ENCODE results near the gene DCBLD2.
A peak's percentile ranks its signal among the peaks of the same experiment; 100 is the strongest.

The DCBLD2 gene

GRCh38 chr3:98901392-98902350, at the start of gene DCBLD2:
Gene DCBLD2 (minus strand): TSS chr3:98901695. CDS start chr3:98901326, 369 bp downstream.
- DNase-seq (ENCODE audit: low spot score): peak; percentile 89

DNA sequence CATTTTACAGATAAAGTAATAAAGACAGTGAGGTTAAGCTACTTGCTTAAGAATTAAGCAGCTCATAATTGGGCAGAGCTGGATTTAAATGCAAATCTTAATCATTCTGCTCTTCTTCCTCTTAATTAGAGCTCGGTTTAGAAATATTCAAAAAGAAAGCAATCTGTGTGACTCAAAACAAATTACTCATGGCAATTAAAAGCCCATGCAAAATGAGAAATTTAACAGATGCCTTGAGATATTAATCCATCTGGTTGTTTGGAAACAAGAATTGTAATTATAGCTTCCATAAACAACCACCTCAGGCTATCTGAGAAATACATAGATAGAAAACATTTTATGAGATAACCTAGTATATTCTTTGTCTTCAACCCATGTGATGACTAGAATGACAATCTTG, 44.2 kb upstream of the DCBLD2 start:
- DNase-seq (ENCODE audit: low spot score): no peak

DNA sequence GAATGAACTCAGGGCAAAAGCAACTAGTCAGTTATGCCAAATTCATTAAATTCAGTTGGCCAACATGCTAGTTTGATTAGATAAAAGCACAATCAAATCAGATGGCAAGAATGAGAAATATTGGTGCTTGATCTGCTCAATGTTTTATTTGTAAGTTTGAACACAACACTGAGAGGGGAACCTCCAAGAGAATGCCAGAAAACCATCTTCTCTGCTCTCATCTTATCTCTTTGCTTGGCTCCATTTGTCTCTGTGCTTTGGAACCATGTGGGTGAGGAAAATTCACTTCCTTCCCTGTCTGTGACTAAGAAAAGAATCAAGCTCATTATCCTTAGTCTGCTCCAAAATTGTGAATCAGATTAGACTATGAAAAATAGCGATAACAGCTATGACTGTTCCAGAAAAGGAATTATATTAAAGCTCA, 43.6 kb upstream of the DCBLD2 start:
- DNase-seq (ENCODE audit: low spot score): no peak

DNA sequence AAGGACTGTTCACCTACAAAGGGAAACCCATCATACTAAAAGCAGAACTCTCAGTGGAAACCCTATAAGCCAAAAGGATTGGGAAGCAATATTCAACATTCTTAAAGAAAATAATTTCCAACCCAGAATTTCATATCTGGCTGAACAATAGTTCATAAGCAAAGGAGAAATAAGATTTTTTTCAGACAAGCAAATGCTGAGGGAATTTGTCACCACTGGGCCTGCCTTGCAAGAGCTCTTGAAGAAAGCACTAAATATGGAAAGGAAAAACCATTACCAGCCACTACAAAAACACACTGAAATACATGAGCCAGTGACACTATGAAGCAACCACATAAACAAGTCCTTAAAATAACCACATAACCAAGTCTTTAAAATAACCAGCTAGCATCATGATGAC, 28.9 kb upstream of the DCBLD2 start:
- DNase-seq (ENCODE audit: low spot score): no peak

DNA sequence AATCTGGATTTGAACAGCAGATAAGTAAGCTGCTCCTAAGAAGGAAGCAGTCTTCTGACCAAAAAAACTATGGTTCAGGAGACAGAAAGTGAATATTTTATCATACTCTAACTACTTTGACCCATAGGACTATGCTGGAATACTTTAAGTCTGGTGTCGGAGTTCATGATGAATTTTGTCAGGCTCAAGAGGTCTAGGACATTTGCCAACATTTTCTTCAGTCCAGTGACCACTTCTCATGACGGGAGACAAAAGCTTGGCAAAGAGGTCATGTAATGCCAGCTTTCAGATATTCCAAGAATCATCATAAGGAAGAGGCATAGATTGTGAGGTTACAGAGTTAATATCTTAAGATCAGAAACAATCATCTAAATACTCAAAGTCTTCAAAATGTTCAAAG, 20.5 kb upstream of the DCBLD2 start:
- DNase-seq (ENCODE audit: low spot score): no peak

GRCh38 chr3:98920166-98920565, 18.7 kb upstream of the DCBLD2 start:
- no peak for DNase-seq (ENCODE audit: low spot score)

DNA sequence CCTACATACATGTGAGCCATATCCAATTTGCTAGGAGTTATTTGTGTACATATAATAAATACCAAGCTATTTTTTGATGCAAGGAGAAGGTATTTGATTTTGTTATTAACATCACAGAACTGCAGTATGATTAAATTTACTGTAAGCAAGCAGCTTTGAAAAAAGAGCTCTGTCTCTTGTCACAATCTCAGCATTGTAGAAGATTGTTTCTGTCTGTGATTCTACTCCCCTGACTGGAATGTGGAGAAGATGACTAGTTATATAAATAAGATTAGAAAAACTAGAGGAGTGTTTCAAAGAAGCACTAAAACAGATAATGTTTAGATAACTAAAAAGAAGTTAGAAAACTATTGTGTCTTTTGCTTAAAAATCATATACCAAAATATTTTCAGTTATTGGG, 17.1 kb upstream of the DCBLD2 start:
- no peak for DNase-seq (ENCODE audit: low spot score)

DNA sequence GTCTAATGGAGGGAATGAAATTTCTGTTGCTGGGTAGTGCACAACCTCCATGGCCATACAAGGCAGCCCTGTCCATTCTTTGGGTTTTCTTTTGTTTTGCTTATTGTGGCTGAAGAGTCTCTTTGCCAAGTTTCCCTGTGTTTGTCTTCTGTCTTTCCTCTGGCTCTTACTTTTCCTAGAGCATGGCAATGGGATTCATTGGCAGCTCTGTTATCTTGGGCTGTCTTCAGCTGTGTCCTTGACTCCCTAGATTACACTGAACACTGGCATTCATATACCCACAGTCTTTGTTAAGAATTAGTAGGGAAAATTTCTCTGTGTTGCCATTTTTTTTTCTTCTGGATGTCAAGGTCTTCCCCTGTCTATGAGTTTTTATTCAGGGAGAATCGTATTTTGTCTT, 16.1 kb upstream of the DCBLD2 start:
- DNase-seq (ENCODE audit: low spot score): no peak

DNA sequence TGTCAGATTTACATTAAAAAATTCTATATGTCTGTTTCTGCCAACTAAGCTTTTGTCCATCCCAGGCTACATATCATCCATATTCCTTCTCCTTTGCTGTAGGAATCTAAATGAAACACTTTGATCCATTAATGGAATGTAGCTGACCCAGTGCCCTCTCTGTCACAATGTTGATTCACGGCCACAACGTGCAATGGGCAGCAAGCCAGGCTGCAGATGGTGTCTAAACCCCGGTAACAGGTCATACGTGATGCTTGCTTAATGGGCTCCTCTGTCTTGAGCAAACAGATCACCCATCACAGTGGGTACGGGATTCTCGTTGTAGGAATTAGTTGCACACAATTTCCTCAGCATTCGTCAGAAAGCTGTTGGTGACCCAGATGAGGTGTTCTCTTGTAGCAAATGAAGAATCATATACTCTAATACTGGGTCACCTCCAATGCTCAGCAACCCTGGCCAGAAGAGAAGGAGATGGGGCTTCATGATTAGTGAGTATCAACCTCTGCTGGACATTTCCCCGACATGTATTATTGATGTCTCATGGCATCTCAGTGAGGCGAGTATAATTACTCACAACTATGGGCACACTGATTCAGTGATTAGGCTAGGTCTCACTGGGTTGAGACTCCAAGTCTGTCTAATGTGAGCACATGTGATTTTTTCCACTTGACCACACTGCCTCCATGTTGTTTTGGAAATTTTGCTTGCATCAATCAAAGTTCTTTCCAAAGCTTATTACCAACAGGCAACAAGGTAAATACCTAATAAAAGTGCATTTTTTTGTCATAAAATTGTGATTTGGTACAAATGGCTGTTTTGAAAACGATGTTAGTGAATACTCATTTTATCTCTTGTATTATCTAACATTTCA, 12.9 kb upstream of the DCBLD2 start:
- DNase-seq (ENCODE audit: low spot score): no peak

DNA sequence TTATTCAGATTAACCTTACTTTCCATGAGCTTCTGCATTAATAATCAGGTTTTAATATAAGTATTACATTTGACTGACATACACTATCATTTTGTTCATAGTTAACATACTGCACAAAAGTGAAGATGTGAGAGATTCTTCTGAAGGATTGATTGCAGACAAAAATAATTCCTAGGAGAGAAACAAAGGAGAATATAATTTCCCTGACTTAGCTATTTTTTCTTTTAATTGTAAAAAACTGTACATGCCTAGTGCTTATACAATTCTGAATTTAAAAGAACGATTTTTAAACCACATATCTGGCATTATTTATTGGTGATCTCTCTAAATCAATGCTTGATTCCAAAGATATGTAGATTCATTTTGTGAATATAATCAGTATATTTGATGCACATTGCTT, 11.0 kb upstream of the DCBLD2 start:
- no peak for DNase-seq (ENCODE audit: low spot score)

DNA sequence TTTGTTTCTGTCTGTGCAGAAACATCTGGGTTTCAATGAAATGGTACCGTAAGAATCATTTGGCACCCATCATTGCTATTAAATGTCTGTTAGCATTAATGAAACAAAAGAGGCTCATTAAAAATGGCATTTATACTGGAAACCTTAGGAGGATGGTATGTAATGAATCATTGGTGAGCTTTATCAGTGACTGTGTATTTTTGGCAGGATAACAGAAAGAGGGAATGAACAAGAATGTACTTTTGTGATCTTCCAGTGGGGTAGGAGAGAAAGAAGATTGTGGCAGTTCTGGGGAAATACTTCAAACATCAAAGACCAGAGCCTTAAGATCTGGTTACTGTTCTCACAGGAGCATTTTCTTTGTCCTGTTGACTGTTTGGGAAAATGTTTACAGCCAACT, 4.7 kb upstream of the DCBLD2 start:
- no peak for DNase-seq (ENCODE audit: low spot score)

GRCh38 chr3:98903705-98904481, 2.4 kb upstream of the DCBLD2 start:
- no peak for DNase-seq (ENCODE audit: low spot score)

DNA sequence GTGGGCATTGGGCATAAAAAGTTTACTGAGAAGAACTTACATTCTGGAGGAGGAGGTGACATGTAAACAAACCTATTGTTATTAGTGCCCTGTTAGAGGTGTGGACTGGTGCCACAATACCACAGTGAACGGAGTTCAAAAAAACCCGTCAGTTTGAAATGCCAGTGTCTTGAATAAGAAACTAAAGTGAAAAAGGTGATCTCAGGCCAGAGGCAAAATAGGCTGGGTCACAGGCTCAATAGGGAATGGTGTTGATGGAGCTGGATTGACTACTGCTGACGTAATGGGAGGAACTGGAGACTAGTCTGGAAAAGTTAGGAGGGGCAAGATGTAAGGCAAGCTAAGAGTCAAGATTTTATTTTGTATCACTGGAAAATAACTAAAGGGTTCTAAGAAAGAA, 1.6 kb upstream of the DCBLD2 start:
- DNase-seq (ENCODE audit: low spot score): no peak

DNA sequence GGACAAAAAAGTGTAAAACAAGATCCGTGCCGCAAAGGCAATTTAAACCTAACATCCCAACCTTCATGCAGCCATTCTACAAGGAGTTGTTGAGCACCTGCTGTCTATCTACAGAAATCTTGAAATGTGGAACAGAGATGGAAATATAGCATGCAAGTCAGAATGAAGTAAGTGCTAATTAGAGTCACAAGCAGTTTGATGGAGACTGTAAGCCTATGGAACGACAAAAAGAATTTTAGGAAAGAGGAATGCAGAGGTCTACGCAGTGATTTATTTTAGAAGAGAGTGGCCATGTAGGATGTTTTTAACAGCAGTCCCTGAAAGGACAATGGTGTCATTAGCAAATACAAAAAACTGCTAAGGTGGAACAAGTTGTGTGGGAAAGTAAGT, 851 bp upstream of the DCBLD2 start:
- DNase-seq (ENCODE audit: low spot score): no peak

DNA sequence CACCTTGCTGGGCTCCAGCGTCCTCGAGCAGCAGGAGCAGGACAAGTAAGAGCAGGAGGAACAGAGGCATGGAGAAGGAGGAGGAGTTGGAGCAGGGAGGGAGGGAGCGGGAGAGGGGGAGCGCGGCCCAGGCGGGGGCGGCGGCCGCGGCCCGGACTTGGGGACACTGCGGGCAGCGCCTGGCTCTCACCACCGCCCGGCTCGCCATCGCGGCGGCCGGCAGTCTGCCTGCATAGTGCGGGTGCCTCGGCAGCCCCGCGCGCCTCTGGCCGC, 440 bp downstream of the DCBLD2 start:
- no peak for DNase-seq (ENCODE audit: low spot score)

GRCh38 chr3:98900265-98901118, 1.0 kb downstream of the DCBLD2 start:
- no peak for DNase-seq (ENCODE audit: low spot score)

DNA sequence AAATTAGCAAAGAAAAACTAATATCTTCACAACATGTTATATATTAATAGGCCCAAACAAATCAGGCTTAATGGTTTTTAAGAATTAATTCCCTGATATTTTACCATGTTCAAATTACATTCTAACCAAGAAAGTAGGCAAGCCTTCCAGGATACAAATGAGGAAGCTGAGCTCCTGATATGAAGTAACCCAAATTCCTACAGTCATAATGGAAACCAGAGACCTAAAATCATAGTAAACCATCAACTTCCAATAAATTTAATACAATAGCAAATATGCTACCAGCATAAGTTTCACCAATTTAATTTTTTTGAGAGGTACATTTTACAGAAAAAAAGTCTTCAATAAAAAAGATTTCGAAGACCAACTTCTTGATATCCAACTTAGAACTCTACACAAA, 3.8 kb downstream of the DCBLD2 start:
- no peak for DNase-seq (ENCODE audit: low spot score)

DNA sequence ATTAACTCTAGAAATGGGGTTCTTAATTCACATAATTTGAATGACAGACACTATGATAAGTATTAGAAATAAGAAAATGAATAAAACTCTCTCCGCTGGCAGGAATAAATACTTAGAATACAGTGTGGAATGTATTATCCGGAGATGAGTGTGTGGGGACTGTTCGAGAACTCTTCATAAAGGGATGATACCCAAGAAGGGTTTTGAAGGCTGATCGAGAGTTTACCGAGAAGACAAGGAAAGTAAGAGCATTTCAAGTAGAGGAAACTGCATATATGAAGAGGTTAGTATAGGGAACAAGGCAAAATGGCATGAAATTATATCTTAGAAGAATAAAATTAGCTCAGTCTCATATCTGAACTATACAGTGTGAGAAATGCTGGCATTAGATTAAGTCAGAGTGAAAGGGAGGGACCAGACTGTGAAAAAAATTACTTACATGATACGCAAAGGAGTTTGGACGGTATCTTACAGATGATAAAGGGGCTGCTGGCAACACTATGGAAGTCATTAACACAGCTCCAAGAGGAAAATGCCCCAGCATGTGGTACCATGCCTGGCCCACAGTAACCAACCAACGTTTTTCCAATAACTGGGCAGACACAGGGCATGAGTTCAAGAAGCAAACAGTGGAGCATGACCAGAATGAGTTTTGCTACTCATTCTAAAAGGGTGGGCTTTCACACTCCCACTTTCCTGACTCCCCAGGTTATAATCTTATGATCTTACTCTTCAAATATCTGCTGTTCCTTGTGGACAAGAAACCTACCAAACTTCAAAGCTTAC, 6.5 kb downstream of the DCBLD2 start:
- no peak for DNase-seq (ENCODE audit: low spot score)

- DNase-seq (ENCODE audit: low spot score): no peak
Measured at GRCh38 chr3:98893740-98894139, 7.8 kb downstream of the DCBLD2 start.

GRCh38 chr3:98892263-98892662, 9.2 kb downstream of the DCBLD2 start:
- DNase-seq (ENCODE audit: low spot score): no peak
